Endothelial cell of umbilical vein (primary cell): ENCODE data around the gene CKAP5.

ENCODE experiments used
- CTCF ChIP-seq, 2 donors: IDR thresholded peaks; 1 replicate in 1 of 2; 2 replicates in 1 of 2; pipeline ENCODE4 v1.5.1; 2011; ENCODE audit warnings: low read length in 2 of 2, mild to moderate bottlenecking in 2 of 2, moderate library complexity in 2 of 2, control low read depth in 1 of 2, inconsistent platforms in 1 of 2, low read depth in 1 of 2; ENCODE audit not compliant: insufficient read depth in 1 of 2; ENCODE audit errors: extremely low read depth in 1 of 2
- EZH2 ChIP-seq: IDR thresholded peaks from 2 replicates; pipeline ENCODE4 v1.6.1; 2012; ENCODE audit warnings: borderline replicate concordance, low read depth, mild to moderate bottlenecking, moderate library complexity, low read length, inconsistent platforms; ENCODE audit not compliant: severe bottlenecking
- TF ChIP-seq, protein P1 (sequence below): IDR thresholded peaks from 2 replicates; pipeline ENCODE4 v1.6.1; 2011; ENCODE audit not compliant: insufficient read depth, insufficient read length

DNA sequence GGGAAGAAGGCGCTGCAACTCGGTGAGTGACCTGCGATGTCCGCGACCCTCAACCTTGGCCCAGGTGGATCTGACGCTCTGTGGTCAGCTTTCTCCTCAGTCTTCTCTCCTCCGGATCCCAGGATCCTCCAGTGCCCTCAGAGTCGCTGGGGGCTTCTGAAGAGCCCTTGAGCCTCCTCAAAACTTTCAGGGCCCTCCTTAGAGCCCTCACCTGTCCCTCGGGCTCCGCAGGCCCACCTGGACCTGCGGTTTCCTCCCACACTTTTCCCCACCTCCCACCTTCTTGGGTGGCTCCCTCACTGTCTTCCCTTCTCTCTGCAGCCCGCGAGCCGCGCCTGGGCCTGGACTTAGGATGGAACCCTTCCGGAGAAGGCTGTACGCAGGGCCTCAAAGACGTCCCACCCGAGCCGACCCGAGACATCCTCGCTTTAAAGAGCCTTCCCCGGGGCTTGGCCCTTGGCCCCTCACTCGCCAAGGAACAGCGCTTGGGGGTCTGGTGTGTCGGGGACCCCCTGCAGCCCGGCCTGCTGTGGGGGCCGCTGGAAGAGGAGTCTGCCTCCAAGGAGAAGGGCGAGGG lies 144.9 kb downstream of the CKAP5 start:
- no peak for TF ChIP-seq EZH2
- TF ChIP-seq, protein P1, sequence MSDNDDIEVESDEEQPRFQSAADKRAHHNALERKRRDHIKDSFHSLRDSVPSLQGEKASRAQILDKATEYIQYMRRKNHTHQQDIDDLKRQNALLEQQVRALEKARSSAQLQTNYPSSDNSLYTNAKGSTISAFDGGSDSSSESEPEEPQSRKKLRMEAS, result no peak
- no peak for TF ChIP-seq CTCF (IDR thresholded peaks at IDR 0.05; ENCODE audit: extremely low read depth in 1 of 2, insufficient read depth in 1 of 2, low read depth in 1 of 2, low read length in 2 of 2)
